GM23248 (cell line): ENCODE data around the gene UBE4A.

ENCODE experiments used
- EZH2 ChIP-seq: fragments of 200-600 bp; sonication (generic); IDR thresholded peaks from 2 replicates; pipeline ENCODE4 v1.6.1; 2018; ENCODE audit warnings: antibody characterized with exemption, mild to moderate bottlenecking; ENCODE audit not compliant: insufficient read depth, poor library complexity, severe bottlenecking
- EZH2phosphoT487 ChIP-seq: fragments of 200-600 bp; sonication (generic); IDR thresholded peaks from 2 replicates; pipeline ENCODE4 v1.6.1; 2018; ENCODE audit warnings: antibody characterized with exemption, moderate library complexity, mild to moderate bottlenecking, low read depth; ENCODE audit not compliant: insufficient read depth

- TF ChIP-seq EZH2 (no peak), EZH2phosphoT487 (no peak)
Observed at GRCh38 chr11:118427707-118428106, 68.3 kb downstream of the UBE4A start.
